Mesendoderm (in vitro differentiated cells): ENCODE measurements around the gene CLDN17.

Source experiments
- DNase-seq: peaks from one replicate; pipeline ENCODE4 v3.0.0; 2013
- H2AK5ac ChIP-seq: 2 replicates; pipeline ENCODE4 v1.6.1; 2013; ENCODE audit warnings: low read length, inconsistent platforms
- H2BK120ac ChIP-seq: 2 replicates; pipeline ENCODE4 v1.6.1; 2013; ENCODE audit warnings: low read depth, mild to moderate bottlenecking, low read length, moderate library complexity, mixed read lengths
- H2BK15ac ChIP-seq: replicated peaks from 2 replicates; pipeline ENCODE4 v1.6.1; 2013; ENCODE audit warnings: low read depth, mild to moderate bottlenecking, moderate library complexity
- H2BK5ac ChIP-seq: 2 replicates; pipeline ENCODE4 v1.6.1; 2013; ENCODE audit warnings: low read length, inconsistent platforms
- H3K18ac ChIP-seq: 2 replicates; pipeline ENCODE4 v1.6.1; 2013; ENCODE audit warnings: mild to moderate bottlenecking, low read length, mixed read lengths
- H3K23ac ChIP-seq: one replicate; pipeline ENCODE4 v1.6.1; 2013; ENCODE audit warnings: low read length
- H3K27ac ChIP-seq: 2 replicates; pipeline ENCODE4 v1.5.1; 2013; ENCODE audit warnings: low read depth, mild to moderate bottlenecking, inconsistent platforms, low read length, moderate library complexity
- H3K27me3 ChIP-seq: 2 replicates; pipeline ENCODE4 v1.6.1; 2013; ENCODE audit warnings: low read length, control low read depth, mild to moderate bottlenecking, inconsistent platforms; ENCODE audit not compliant: insufficient read depth, poor library complexity
- H3K36me3 ChIP-seq: 2 replicates; pipeline ENCODE4 v1.6.1; 2013; ENCODE audit warnings: low read length, inconsistent platforms; ENCODE audit not compliant: control insufficient read depth, insufficient read depth
- H3K4ac ChIP-seq: one replicate; pipeline ENCODE4 v1.6.1; 2013; ENCODE audit warnings: low read depth, mild to moderate bottlenecking, low read length, moderate library complexity
- H3K4me1 ChIP-seq: 2 replicates; pipeline ENCODE4 v1.6.1; 2013; ENCODE audit warnings: low read depth, low read length, inconsistent platforms; ENCODE audit not compliant: control insufficient read depth
- H3K4me2 ChIP-seq: 2 replicates; pipeline ENCODE4 v1.6.1; 2013; ENCODE audit warnings: low read length
- H3K4me3 ChIP-seq: 2 replicates; pipeline ENCODE4 v1.5.1; 2013; ENCODE audit warnings: mild to moderate bottlenecking, low read length
- H3K56ac ChIP-seq: one replicate; pipeline ENCODE4 v1.6.1; 2013; ENCODE audit warnings: low read length
- H3K79me1 ChIP-seq: 2 replicates; pipeline ENCODE4 v1.6.1; 2013; ENCODE audit warnings: low read length, inconsistent platforms
- H3K79me2 ChIP-seq: 2 replicates; pipeline ENCODE4 v1.6.1; 2013; ENCODE audit warnings: mild to moderate bottlenecking, low read length; ENCODE audit not compliant: control insufficient read depth, insufficient read depth
- H3K9ac ChIP-seq: 2 replicates; pipeline ENCODE4 v1.6.1; 2013; ENCODE audit warnings: low read length, inconsistent platforms
- H4K5ac ChIP-seq: one replicate; pipeline ENCODE4 v1.6.1; 2013; ENCODE audit warnings: low read length
- H4K8ac ChIP-seq: one replicate; pipeline ENCODE4 v1.6.1; 2013; ENCODE audit warnings: low read depth, mild to moderate bottlenecking, control low read depth, low read length, moderate library complexity
- WGBS: extraction: QIAGEN DNeasy Blood & Tissue Kit; methylation state at CpG from one replicate; pipeline ENCODE4 v1.1.7; 2013; ENCODE audit warnings: low lambda C conversion rate, missing lambda C conversion rate; ENCODE audit not compliant: insufficient coverage; ENCODE audit errors: extremely low coverage; 5-methylcytosine and 5-hydroxymethylcytosine counted together

Gene CLDN17

GRCh38 chr21:30117631-30118030 lies 49.0 kb downstream of the CLDN17 start:
- H2BK15ac ChIP-seq: no peak overlapping the region
- H3K4me3 ChIP-seq: no peak overlapping the region
- WGBS: no CpG with 5 or more reads among the region's 2 CpGs
- H3K9ac ChIP-seq: no peak overlapping the region
- H3K56ac ChIP-seq: no peak overlapping the region
- H3K4me2 ChIP-seq: no peak overlapping the region
- H3K27ac ChIP-seq: no peak overlapping the region
- no peak overlapping the region for H3K23ac ChIP-seq
- no peaks in the 10 kb centered on the region for H3K79me2 ChIP-seq
- no peak overlapping the region for H2AK5ac ChIP-seq
- no peaks in the 10 kb centered on the region for H3K4me1 ChIP-seq
- DNase-seq: no peak
- no peaks in the 10 kb centered on the region for H3K79me1 ChIP-seq
- H3K27me3 ChIP-seq: no peaks in the 10 kb centered on the region
- no peak overlapping the region for H4K5ac ChIP-seq
- H2BK5ac ChIP-seq: no peak overlapping the region
- H3K4ac ChIP-seq: no peak overlapping the region
- H4K8ac ChIP-seq: no peak overlapping the region
- no peaks in the 10 kb centered on the region for H3K36me3 ChIP-seq
- H3K18ac ChIP-seq: no peak overlapping the region
- H2BK120ac ChIP-seq: no peak overlapping the region

GRCh38 chr21:30116479-30116878 lies 50.1 kb downstream of the CLDN17 start:
- H3K4ac ChIP-seq: no peak overlapping the region
- DNase-seq: no peak
- no peak overlapping the region for H3K4me3 ChIP-seq
- H3K27ac ChIP-seq: no peak overlapping the region
- no peak overlapping the region for H2BK15ac ChIP-seq
- no CpG with 5 or more reads among the region's 3 CpGs for WGBS
- H3K27me3 ChIP-seq: no peaks in the 10 kb centered on the region
- H3K4me1 ChIP-seq: no peaks in the 10 kb centered on the region
- H3K79me1 ChIP-seq: no peaks in the 10 kb centered on the region
- no peak overlapping the region for H3K56ac ChIP-seq
- H4K8ac ChIP-seq: no peak overlapping the region
- H4K5ac ChIP-seq: no peak overlapping the region
- H3K36me3 ChIP-seq: no peaks in the 10 kb centered on the region
- no peak overlapping the region for H2BK5ac ChIP-seq
- no peaks in the 10 kb centered on the region for H3K79me2 ChIP-seq
- no peak overlapping the region for H3K23ac ChIP-seq
- H2AK5ac ChIP-seq: no peak overlapping the region
- no peak overlapping the region for H3K18ac ChIP-seq
- no peak overlapping the region for H3K9ac ChIP-seq
- no peak overlapping the region for H3K4me2 ChIP-seq
- H2BK120ac ChIP-seq: no peak overlapping the region
